ENCODE results near the gene ADNP.

DNA sequence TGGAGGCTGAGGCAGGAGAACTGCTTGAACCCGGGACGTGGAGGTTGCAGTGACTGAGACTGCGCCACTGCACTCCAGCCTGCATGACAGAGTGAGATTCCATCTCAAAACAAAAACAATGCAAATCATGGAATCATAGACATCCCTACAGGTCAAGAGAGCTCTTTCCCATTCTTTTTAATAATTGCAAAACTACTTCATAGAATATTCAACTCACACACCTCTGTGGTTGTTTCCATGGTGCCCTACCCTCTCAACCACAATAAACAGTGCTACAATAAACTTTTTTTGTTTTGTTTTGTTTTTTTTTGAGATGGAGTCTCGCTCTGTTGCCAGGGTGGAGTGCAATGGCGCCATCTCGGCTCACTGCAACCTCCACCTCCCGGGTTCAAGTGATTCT is 11.8 kb upstream of the ADNP start:
- TF ChIP-seq EGR1 (IDR thresholded peaks at IDR 0.05; ENCODE audit: borderline replicate concordance in 1 of 2, low read depth in 2 of 2, low read length in 2 of 2) (no peak), SIN3A (IDR thresholded peaks at IDR 0.05; ENCODE audit: low read depth, low read length) (no peak), CTCF (IDR thresholded peaks at IDR 0.05 in 2 of 3, conservative IDR thresholded peaks at IDR 0.05 in 1 of 3; ENCODE audit: control insufficient read depth in 2 of 3, extremely low read depth in 1 of 3, insufficient read depth in 1 of 3, low read depth in 3 of 3, low read length in 3 of 3) (no peak), EZH2 (IDR thresholded peaks at IDR 0.05; ENCODE audit: borderline replicate concordance, control insufficient read depth, low read depth, low read length) (no peak), POLR2A (IDR thresholded peaks at IDR 0.05; ENCODE audit: low read depth, low read length) (no peak), USF2 (IDR thresholded peaks at IDR 0.05; ENCODE audit: borderline replicate concordance, low read depth, low read length) (no peak), MTA3 (IDR thresholded peaks at IDR 0.05; ENCODE audit: borderline replicate concordance, low read length) (no peak)
- TF ChIP-seq, protein P1, sequence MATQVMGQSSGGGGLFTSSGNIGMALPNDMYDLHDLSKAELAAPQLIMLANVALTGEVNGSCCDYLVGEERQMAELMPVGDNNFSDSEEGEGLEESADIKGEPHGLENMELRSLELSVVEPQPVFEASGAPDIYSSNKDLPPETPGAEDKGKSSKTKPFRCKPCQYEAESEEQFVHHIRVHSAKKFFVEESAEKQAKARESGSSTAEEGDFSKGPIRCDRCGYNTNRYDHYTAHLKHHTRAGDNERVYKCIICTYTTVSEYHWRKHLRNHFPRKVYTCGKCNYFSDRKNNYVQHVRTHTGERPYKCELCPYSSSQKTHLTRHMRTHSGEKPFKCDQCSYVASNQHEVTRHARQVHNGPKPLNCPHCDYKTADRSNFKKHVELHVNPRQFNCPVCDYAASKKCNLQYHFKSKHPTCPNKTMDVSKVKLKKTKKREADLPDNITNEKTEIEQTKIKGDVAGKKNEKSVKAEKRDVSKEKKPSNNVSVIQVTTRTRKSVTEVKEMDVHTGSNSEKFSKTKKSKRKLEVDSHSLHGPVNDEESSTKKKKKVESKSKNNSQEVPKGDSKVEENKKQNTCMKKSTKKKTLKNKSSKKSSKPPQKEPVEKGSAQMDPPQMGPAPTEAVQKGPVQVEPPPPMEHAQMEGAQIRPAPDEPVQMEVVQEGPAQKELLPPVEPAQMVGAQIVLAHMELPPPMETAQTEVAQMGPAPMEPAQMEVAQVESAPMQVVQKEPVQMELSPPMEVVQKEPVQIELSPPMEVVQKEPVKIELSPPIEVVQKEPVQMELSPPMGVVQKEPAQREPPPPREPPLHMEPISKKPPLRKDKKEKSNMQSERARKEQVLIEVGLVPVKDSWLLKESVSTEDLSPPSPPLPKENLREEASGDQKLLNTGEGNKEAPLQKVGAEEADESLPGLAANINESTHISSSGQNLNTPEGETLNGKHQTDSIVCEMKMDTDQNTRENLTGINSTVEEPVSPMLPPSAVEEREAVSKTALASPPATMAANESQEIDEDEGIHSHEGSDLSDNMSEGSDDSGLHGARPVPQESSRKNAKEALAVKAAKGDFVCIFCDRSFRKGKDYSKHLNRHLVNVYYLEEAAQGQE (IDR thresholded peaks at IDR 0.05; ENCODE audit: low read depth, low read length): no peak

Data from GM12878 (cell line).